ENCODE results near the gene DDN. TPM values are rescaled to one million over a fixed set of nuclear protein-coding genes. Genes with fewer than 3 reads are reported as not detected.

DDN gene
- total and polyA plus RNA-seq, 10 of the 15 experiments (the other 5 are each of a cell fraction or from before 2014, with no cell fraction given): 0.10 to 13.4 (median 3.7) TPM

DNA sequence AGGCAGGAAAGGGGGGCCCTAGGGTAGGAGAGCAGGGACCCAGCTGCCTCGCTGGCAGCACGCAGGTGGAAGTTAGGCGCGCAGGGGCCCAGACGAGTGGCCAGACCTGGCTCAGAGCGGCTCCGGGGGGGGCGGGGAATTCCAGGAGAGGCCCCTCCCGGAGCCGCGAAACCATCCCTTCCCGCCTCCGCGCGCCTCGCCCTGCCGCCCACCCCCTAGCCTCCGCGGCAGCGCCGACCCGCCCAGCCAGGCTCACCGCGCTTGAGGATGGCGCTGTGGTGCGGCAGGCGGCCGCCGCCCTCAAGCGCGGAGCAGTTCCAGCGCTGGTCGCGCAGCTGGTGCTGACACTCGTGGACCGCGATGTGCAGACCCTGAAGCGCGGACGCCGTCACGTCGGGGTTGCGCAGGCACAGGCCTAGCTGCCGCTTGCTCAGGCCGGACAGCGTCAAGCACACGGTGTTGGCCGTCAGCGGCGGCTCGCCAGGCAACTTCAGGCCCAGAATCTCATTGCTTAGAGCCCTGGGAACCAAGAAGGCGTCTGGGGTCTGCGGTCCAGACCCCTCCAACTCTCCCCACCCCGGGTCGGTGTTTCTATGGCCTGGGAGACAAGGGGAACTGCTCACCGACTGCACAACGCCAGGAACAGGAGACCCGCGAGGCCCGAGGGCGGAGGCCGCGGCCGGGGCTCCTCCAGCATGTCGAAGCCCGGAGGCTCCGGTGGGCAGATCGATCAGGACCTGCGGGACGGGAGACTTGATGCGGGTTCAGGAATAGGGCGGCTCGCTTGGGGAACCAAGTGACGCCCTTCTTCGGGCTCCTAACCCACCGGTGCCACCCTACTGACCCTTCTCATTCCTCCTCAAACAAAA, 29.1 kb downstream of the DDN start:
- Histone ChIP-seq H3K27me3 (replicated peaks in 1 of 2; ENCODE audit: control insufficient read depth in 2 of 2, insufficient read depth in 2 of 2, low read length in 1 of 2) (peaks cover 19 to 30% of the 10 kb centered on the region in 2 experiments), H3K9ac (ENCODE audit: control insufficient read depth, insufficient read depth, low read length) (no peak overlapping the region), H3K9me3 (replicated peaks; ENCODE audit: control insufficient read depth, insufficient read depth, low read length) (no peaks in the 10 kb centered on the region), H3K79me2 (ENCODE audit: control insufficient read depth, insufficient read depth, low read length) (no peaks in the 10 kb centered on the region), H3K4me2 (ENCODE audit: control insufficient read depth, insufficient read depth) (peak overlapping the region; percentile 84), H3K4me3 (no peak overlapping the region), H2AFZ (ENCODE audit: control insufficient read depth, low read depth, low read length) (peak overlapping the region; percentile 69), H3K4me1 (ENCODE audit: control insufficient read depth, insufficient read depth, low read length) (peaks cover 47% of the 10 kb centered on the region), H4K20me1 (ENCODE audit: control insufficient read depth, insufficient read depth) (no peaks in the 10 kb centered on the region), H3K27ac (ENCODE audit: control insufficient read depth, insufficient read depth) (no peak overlapping the region), H3K36me3 (ENCODE audit: control insufficient read depth in 2 of 2, insufficient read depth in 2 of 2, low read length in 1 of 2) (no peaks in the 10 kb centered on the region)
- in situ Hi-C loops (cut with MboI): no loop called here
- ATAC-seq (peak; percentile 51), DNase-seq (ENCODE audit: low read depth, low spot score) (no peak), FAIRE-seq (no peak)
- WGBS (ENCODE audit: insufficient coverage, insufficient replicate concordance, low lambda C conversion rate, missing lambda C conversion rate): 26% methylated on average over 50 of the region's 77 CpGs
- ChIA-PET SMC1A (ENCODE audit: uncharacterized antibody, unreplicated experiment) (interaction anchor here (0.6 to 2.2 kb wide), 6 partner anchors 10 to 45 kb away, joined by 3 to 9 read pairs (median 4); partner anchors contain the start of gene FKBP11), CTCF (interaction anchor here (0.6 to 7.1 kb wide), 13 partner anchors 8 to 176 kb away, joined by 3 to 65 read pairs (median 6); partner anchors contain the start of genes FKBP11 and WNT1), RAD21 (ENCODE audit: unreplicated experiment) (interaction anchor here (0.7 to 4.3 kb wide), 8 partner anchors 9 to 140 kb away, joined by 3 to 35 read pairs (median 6); partner anchors contain the start of genes ARF3, DDX23, FKBP11 and LMBR1L), POLR2A (interaction anchor here (1.0 to 7.4 kb wide), 2 partner anchors 15 to 18 kb away, joined by 3 to 86 read pairs; partner anchors contain the start of gene ARF3)
- no TSS peak for BruUV-seq (replicated peaks)
- intact Hi-C loops (cut with micrococcal nuclease; ENCODE audit: unreplicated experiment): no loop called here
- no peak for TF ChIP-seq POLR2A (IDR thresholded peaks at IDR 0.05; ENCODE audit: low read depth, low read length)
- no peak for TF ChIP-seq HDGF (IDR thresholded peaks at IDR 0.05)
- TF ChIP-seq TCF3 (IDR thresholded peaks at IDR 0.05; ENCODE audit: borderline replicate concordance, insufficient read depth, low read depth, low read length): no peak
- TF ChIP-seq, protein P1, sequence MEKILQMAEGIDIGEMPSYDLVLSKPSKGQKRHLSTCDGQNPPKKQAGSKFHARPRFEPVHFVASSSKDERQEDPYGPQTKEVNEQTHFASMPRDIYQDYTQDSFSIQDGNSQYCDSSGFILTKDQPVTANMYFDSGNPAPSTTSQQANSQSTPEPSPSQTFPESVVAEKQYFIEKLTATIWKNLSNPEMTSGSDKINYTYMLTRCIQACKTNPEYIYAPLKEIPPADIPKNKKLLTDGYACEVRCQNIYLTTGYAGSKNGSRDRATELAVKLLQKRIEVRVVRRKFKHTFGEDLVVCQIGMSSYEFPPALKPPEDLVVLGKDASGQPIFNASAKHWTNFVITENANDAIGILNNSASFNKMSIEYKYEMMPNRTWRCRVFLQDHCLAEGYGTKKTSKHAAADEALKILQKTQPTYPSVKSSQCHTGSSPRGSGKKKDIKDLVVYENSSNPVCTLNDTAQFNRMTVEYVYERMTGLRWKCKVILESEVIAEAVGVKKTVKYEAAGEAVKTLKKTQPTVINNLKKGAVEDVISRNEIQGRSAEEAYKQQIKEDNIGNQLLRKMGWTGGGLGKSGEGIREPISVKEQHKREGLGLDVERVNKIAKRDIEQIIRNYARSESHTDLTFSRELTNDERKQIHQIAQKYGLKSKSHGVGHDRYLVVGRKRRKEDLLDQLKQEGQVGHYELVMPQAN (conservative IDR thresholded peaks at IDR 0.05): no peak
- TF ChIP-seq EGR1 (IDR thresholded peaks at IDR 0.05; ENCODE audit: borderline replicate concordance in 1 of 2, low read depth in 2 of 2, low read length in 2 of 2): peak in 1 of 2 experiments; percentile 81; a peak in 1 of 3 replicates
- TF ChIP-seq PAX5 (IDR thresholded peaks at IDR 0.05; ENCODE audit: borderline replicate concordance, low read depth, low read length): no peak
- peak; percentile 61 for TF ChIP-seq HDAC6 (IDR thresholded peaks at IDR 0.05; ENCODE audit: unreplicated experiment)
- no peak for TF ChIP-seq ZNF274 (IDR thresholded peaks at IDR 0.05; ENCODE audit: insufficient read depth, insufficient read length)
- TF ChIP-seq ASH2L (IDR thresholded peaks at IDR 0.05; ENCODE audit: borderline replicate concordance, low read depth): no peak
- TF ChIP-seq SP1 (IDR thresholded peaks at IDR 0.05; ENCODE audit: low read depth, low read length): no peak
- TF ChIP-seq POLR2AphosphoS2 (IDR thresholded peaks at IDR 0.05; ENCODE audit: low read depth, low read length): no peak
- TF ChIP-seq, protein P2, sequence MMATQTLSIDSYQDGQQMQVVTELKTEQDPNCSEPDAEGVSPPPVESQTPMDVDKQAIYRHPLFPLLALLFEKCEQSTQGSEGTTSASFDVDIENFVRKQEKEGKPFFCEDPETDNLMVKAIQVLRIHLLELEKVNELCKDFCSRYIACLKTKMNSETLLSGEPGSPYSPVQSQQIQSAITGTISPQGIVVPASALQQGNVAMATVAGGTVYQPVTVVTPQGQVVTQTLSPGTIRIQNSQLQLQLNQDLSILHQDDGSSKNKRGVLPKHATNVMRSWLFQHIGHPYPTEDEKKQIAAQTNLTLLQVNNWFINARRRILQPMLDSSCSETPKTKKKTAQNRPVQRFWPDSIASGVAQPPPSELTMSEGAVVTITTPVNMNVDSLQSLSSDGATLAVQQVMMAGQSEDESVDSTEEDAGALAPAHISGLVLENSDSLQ (IDR thresholded peaks at IDR 0.05): no peak
- no peak for TF ChIP-seq TBL1XR1 (IDR thresholded peaks at IDR 0.05; ENCODE audit: low read depth, low read length)
- no peak for TF ChIP-seq TCF12 (IDR thresholded peaks at IDR 0.05; ENCODE audit: low read depth, low read length)
- TF ChIP-seq STAT1 (conservative IDR thresholded peaks at IDR 0.05): no peak
- TF ChIP-seq KLF5 (IDR thresholded peaks at IDR 0.05; ENCODE audit: partially characterized antibody): no peak
- TF ChIP-seq YBX1 (IDR thresholded peaks at IDR 0.05): no peak
- TF ChIP-seq CREM (IDR thresholded peaks at IDR 0.05; ENCODE audit: low read depth): peak; percentile 16; the same call in 1 of the 2 replicates
- TF ChIP-seq RFX5 (IDR thresholded peaks at IDR 0.05; ENCODE audit: low read depth, low read length): no peak
- TF ChIP-seq RCOR1 (conservative IDR thresholded peaks at IDR 0.05; ENCODE audit: low read depth, low read length): no peak
- TF ChIP-seq BHLHE40 (IDR thresholded peaks at IDR 0.05; ENCODE audit: borderline replicate concordance in 1 of 2, low read depth in 2 of 2, low read length in 1 of 2): peak in 1 of 2 experiments; percentile 31; a peak in 1 of 4 replicates
- no peak for TF ChIP-seq ETV6 (conservative IDR thresholded peaks at IDR 0.05 in 1 of 2, IDR thresholded peaks at IDR 0.05 in 1 of 2; ENCODE audit: borderline replicate concordance in 1 of 2, low read depth in 1 of 2)

All from GM12878 (cell line).